H1 (cell line): ENCODE data around the gene TMEM72. TPM values are rescaled to one million over a fixed set of nuclear protein-coding genes. Genes with fewer than 3 reads are reported as not detected.
A peak's percentile ranks its signal among the peaks of the same experiment; 100 is the strongest.

Experiments
- CTCF ChIA-PET: fragments of 300-600 bp; sonication (Branson Sonifier 250); formaldehyde crosslinking; loops from one replicate; lab custom pipeline; 2021; ENCODE audit not compliant: partially characterized antibody; lab: Charles Lee
- POLR2A ChIA-PET: fragments of 300-600 bp; sonication (Branson Sonifier 250); formaldehyde crosslinking; loops from one replicate; lab custom pipeline; 2021; ENCODE audit warnings: inconsistent platforms; ENCODE audit not compliant: partially characterized antibody; lab: Charles Lee
- DNase-seq, 2 experiments: peaks; one replicate each; pipeline versions ENCODE4 v3.0.0 to v3.0.0-alpha.2; 2010 to 2022; ENCODE audit warnings: low spot score in 2 of 2, low read depth in 1 of 2, mixed read lengths in 1 of 2
- FAIRE-seq: peaks from 2 replicates; lab custom pipeline; 2011; peaks lifted over from hg19 to GRCh38; lab: Jason Lieb, UNC
- H2AFZ ChIP-seq: 2 replicates; pipeline ENCODE4 v1.8.1; 2012; ENCODE audit warnings: low read length, inconsistent platforms
- H2AK5ac ChIP-seq: 2 replicates; pipeline ENCODE4 v1.6.1; 2013; ENCODE audit warnings: low read depth, low read length
- H2BK120ac ChIP-seq: replicated peaks from 2 replicates; pipeline ENCODE3; 2013; ENCODE audit warnings: low read depth, low read length, inconsistent platforms
- H2BK12ac ChIP-seq: 2 replicates; pipeline ENCODE4 v1.6.1; 2013; ENCODE audit warnings: low read depth, low read length
- H2BK15ac ChIP-seq: 2 replicates; pipeline ENCODE4 v1.6.1; 2013; ENCODE audit warnings: low read length
- H2BK20ac ChIP-seq: 2 replicates; pipeline ENCODE4 v1.6.1; 2013; ENCODE audit warnings: low read length
- H2BK5ac ChIP-seq: 2 replicates; pipeline ENCODE4 v1.6.1; 2013; ENCODE audit warnings: low read depth, low read length
- H3K14ac ChIP-seq: 2 replicates; pipeline ENCODE4 v1.6.1; 2013; ENCODE audit warnings: inconsistent platforms; ENCODE audit not compliant: insufficient read length
- H3K18ac ChIP-seq: 2 replicates; pipeline ENCODE4 v1.6.1; 2013; ENCODE audit warnings: low read length; ENCODE audit errors: extremely low read depth
- H3K23ac ChIP-seq: 2 replicates; pipeline ENCODE4 v1.6.1; 2013; ENCODE audit warnings: inconsistent platforms; ENCODE audit not compliant: insufficient read length
- H3K23me2 ChIP-seq: 2 replicates; pipeline ENCODE4 v1.6.1; 2013; ENCODE audit warnings: low read depth, low read length
- H3K27ac ChIP-seq: 2 replicates; pipeline ENCODE4 v1.6.1; 2011; ENCODE audit warnings: low read depth, low read length, inconsistent platforms
- H3K27me3 ChIP-seq, 4 experiments: replicated peaks in 1 of 4; 1 replicate in 1 of 4; 2 replicates in 3 of 4; pipeline versions ENCODE4 v1.6.1 to v1.8.1; 2011 to 2013; ENCODE audit warnings: low read length in 3 of 4, mild to moderate bottlenecking in 3 of 4, inconsistent platforms in 2 of 4, mixed read lengths in 2 of 4, moderate library complexity in 1 of 4; ENCODE audit not compliant: control insufficient read depth in 3 of 4, insufficient read depth in 3 of 4; ENCODE audit errors: extremely low read depth in 1 of 4
- H3K36me3 ChIP-seq, 4 experiments: 2 replicates each; pipeline versions ENCODE4 v1.6.1 to v1.8.1; 2011 to 2013; ENCODE audit warnings: mild to moderate bottlenecking in 4 of 4, low read length in 3 of 4, moderate library complexity in 2 of 4, control low read depth in 1 of 4, inconsistent platforms in 1 of 4; ENCODE audit not compliant: insufficient read depth in 4 of 4, control insufficient read depth in 2 of 4
- H3K4ac ChIP-seq: replicated peaks from 2 replicates; pipeline ENCODE3; 2013; ENCODE audit warnings: low read length, low read depth, mixed read lengths, inconsistent platforms; ENCODE audit not compliant: insufficient read length
- H3K4me1 ChIP-seq, 4 experiments: replicated peaks in 1 of 4; 1 replicate in 1 of 4; 2 replicates in 3 of 4; pipeline versions ENCODE4 v1.6.1 to v1.8.1; 2011 to 2013; ENCODE audit warnings: low read length in 3 of 4, inconsistent platforms in 2 of 4, mixed read lengths in 1 of 4; ENCODE audit not compliant: insufficient read depth in 4 of 4, control insufficient read depth in 3 of 4
- H3K4me2 ChIP-seq, 2 experiments: 2 replicates each; pipeline versions ENCODE4 v1.6.1 to v1.8.1; 2011 to 2013; ENCODE audit warnings: low read depth in 2 of 2, low read length in 2 of 2, control low read depth in 1 of 2, inconsistent platforms in 1 of 2, mild to moderate bottlenecking in 1 of 2; ENCODE audit not compliant: insufficient read depth in 1 of 2
- H3K4me3 ChIP-seq, 4 experiments: fragments of 200-600, 300-600 bp in 1 of 4; sonication (generic), shearing (Covaris generic), sonication (Bioruptor Twin) in 1 of 4; 2 replicates each; pipeline versions ENCODE4 v1.5.1 to v1.8.1; 2011 to 2016; ENCODE audit warnings: low read length in 4 of 4, low read depth in 3 of 4, control low read depth in 2 of 4, inconsistent platforms in 2 of 4, mild to moderate bottlenecking in 2 of 4, mixed read lengths in 1 of 4, moderate library complexity in 1 of 4; ENCODE audit not compliant: insufficient read depth in 2 of 4; ENCODE audit errors: extremely low read depth in 1 of 4
- H3K56ac ChIP-seq: replicated peaks from 2 replicates; pipeline ENCODE3; 2013; ENCODE audit warnings: low read depth, mild to moderate bottlenecking, mixed read lengths, low read length, inconsistent platforms; ENCODE audit not compliant: insufficient read length
- H3K79me1 ChIP-seq: 2 replicates; pipeline ENCODE4 v1.6.1; 2013; ENCODE audit warnings: low read depth, low read length, control low read depth
- H3K79me2 ChIP-seq, 2 experiments: 2 replicates each; pipeline versions ENCODE4 v1.6.1 to v1.8.1; 2012 to 2013; ENCODE audit warnings: low read length in 2 of 2, mild to moderate bottlenecking in 2 of 2, inconsistent platforms in 1 of 2; ENCODE audit not compliant: insufficient read depth in 2 of 2, control insufficient read depth in 1 of 2
- H3K9ac ChIP-seq, 4 experiments: replicated peaks in 1 of 4; 1 replicate in 1 of 4; 2 replicates in 3 of 4; pipeline versions ENCODE4 v1.6.1 to v1.8.1; 2011 to 2013; ENCODE audit warnings: low read depth in 3 of 4, low read length in 3 of 4, control low read depth in 2 of 4, mild to moderate bottlenecking in 2 of 4, moderate library complexity in 2 of 4, inconsistent platforms in 1 of 4; ENCODE audit errors: extremely low read depth in 1 of 4
- H3K9me3 ChIP-seq, 2 experiments: 2 replicates each; pipeline versions ENCODE4 v1.6.1 to v1.8.1; 2012 to 2013; ENCODE audit warnings: mild to moderate bottlenecking in 2 of 2, moderate library complexity in 2 of 2, control low read depth in 1 of 2, inconsistent platforms in 1 of 2, low read depth in 1 of 2, low read length in 1 of 2, mixed read lengths in 1 of 2; ENCODE audit not compliant: insufficient read depth in 2 of 2
- H4K20me1 ChIP-seq, 2 experiments: replicated peaks in 1 of 2; 2 replicates each; pipeline versions ENCODE3 to v1.8.1; 2011 to 2013; ENCODE audit warnings: inconsistent platforms in 2 of 2, low read length in 2 of 2, mild to moderate bottlenecking in 1 of 2; ENCODE audit not compliant: insufficient read depth in 2 of 2, control insufficient read depth in 1 of 2
- H4K5ac ChIP-seq: 2 replicates; pipeline ENCODE4 v1.6.1; 2013; ENCODE audit warnings: low read length, low read depth, mixed read lengths, inconsistent platforms; ENCODE audit not compliant: insufficient read length
- H4K8ac ChIP-seq: 2 replicates; pipeline ENCODE4 v1.8.0; 2013; ENCODE audit warnings: mild to moderate bottlenecking, moderate library complexity, low read length, inconsistent platforms; ENCODE audit not compliant: insufficient read depth; ENCODE audit errors: extremely low read depth
- H4K91ac ChIP-seq: replicated peaks from 2 replicates; pipeline ENCODE3; 2013; ENCODE audit warnings: low read length, mixed read lengths, inconsistent platforms; ENCODE audit not compliant: insufficient read length
- BCL11A ChIP-seq, 2 experiments: IDR thresholded peaks; one replicate each; pipeline ENCODE4 v1.6.1; 2011; ENCODE audit warnings: low read depth in 2 of 2, low read length in 2 of 2, mild to moderate bottlenecking in 2 of 2
- CBX8 ChIP-seq: fragments of 300-800, 300-1000 bp; sonication (generic); IDR thresholded peaks from 2 replicates; pipeline ENCODE4 v1.7.1; 2016; ENCODE audit warnings: low read depth, low read length, borderline replicate concordance
- CREB1 ChIP-seq: IDR thresholded peaks from 2 replicates; pipeline ENCODE4 v1.6.1; 2012; ENCODE audit warnings: inconsistent platforms
- MAX ChIP-seq: IDR thresholded peaks from 2 replicates; pipeline ENCODE4 v1.6.1; 2012; ENCODE audit warnings: inconsistent platforms
- NRF1 ChIP-seq: IDR thresholded peaks from 2 replicates; pipeline ENCODE4 v1.6.1; 2011; ENCODE audit warnings: mild to moderate bottlenecking, low read depth, low read length, improper control_type of control experiment
- RNF2 ChIP-seq: fragments of 200-900, 300-1000 bp; sonication (generic); IDR thresholded peaks from 2 replicates; pipeline ENCODE4 v1.7.1; 2016; ENCODE audit warnings: borderline replicate concordance, low read depth, mild to moderate bottlenecking, antibody characterized with exemption, low read length; ENCODE audit not compliant: poor library complexity, severe bottlenecking; ENCODE audit errors: missing control alignments
- SP4 ChIP-seq: IDR thresholded peaks from 2 replicates; pipeline ENCODE4 v1.6.1; 2012; ENCODE audit warnings: low read length, inconsistent platforms
- ZNF274 ChIP-seq: IDR thresholded peaks from 2 replicates; pipeline ENCODE4 v1.7.0; 2012; ENCODE audit warnings: low read length, borderline replicate concordance; ENCODE audit errors: extremely low read depth
- WGBS, 2 experiments: shearing (Covaris generic) in 1 of 2; methylation state at CpG; one replicate each; pipeline versions ENCODE4 v1.1.6 to v1.1.7; 2013 to 2015; ENCODE audit warnings: low lambda C conversion rate in 2 of 2, mixed read lengths in 2 of 2, inconsistent platforms in 1 of 2, low coverage in 1 of 2, missing lambda C conversion rate in 1 of 2; ENCODE audit not compliant: insufficient replicate concordance in 2 of 2, insufficient coverage in 1 of 2, insufficient read length in 1 of 2; ENCODE audit errors: extremely low coverage in 1 of 2, missing lambda C conversion rate in 1 of 2; 5-methylcytosine and 5-hydroxymethylcytosine counted together
- polyA plus RNA-seq, 7 experiments: library from polyadenylated mRNA; depleted of rRNA in 3 of 7; stranded (reverse) in 5 of 7; unstranded in 2 of 7; fragments of >200 nt in 5 of 7; fragments of 200-250 nt in 2 of 7; gene quantifications; 1 replicate in 5 of 7; 2 replicates in 1 of 7; 4 replicates in 1 of 7; pipeline versions ENCODE4 v1.2.1 to v1.2.3, GENCODE V29; 2011 to 2013; ENCODE audit warnings: missing spikeins in 2 of 7, mixed read lengths in 2 of 7
- total RNA-seq: library from RNA; stranded (reverse); fragmentation: NEBNext Ultra II Directional; extraction: Animal tissue kit (Norgen Biotek cat#: 25700); gene quantifications from 2 replicates; pipeline ENCODE4 v1.2.1, GENCODE V29; 2021

TMEM72 gene
- total and polyA plus RNA-seq, 2 of the 8 experiments (the other 6 are each of a cell fraction or from before 2014, with no cell fraction given) = not detected

GRCh38 chr10:44926751-44927351 lies 15.7 kb downstream of the TMEM72 start:
- Histone ChIP-seq H4K5ac (no peak overlapping the region), H2BK20ac (no peak overlapping the region), H2BK5ac (no peak overlapping the region), H2BK15ac (no peak overlapping the region), H3K14ac (no peak overlapping the region), H3K27me3 (peaks cover 0 to 6% (median 2%) of the 10 kb centered on the region in 4 experiments; a peak in 2 of 7 replicates), H4K91ac (no peak overlapping the region), H3K4me3 (no peak overlapping the region), H2AK5ac (no peak overlapping the region), H3K23ac (no peak overlapping the region), H3K23me2 (peaks cover 12% of the 10 kb centered on the region; the same call in 1 of the 2 replicates), H3K36me3 (no peaks in the 10 kb centered on the region), H3K9ac (no peak overlapping the region), H3K56ac (no peak overlapping the region), H2BK12ac (no peak overlapping the region), H3K4me1 (peaks cover 0 to 7% (median 0%) of the 10 kb centered on the region in 4 experiments; a peak in 1 of 7 replicates), H2AFZ (no peak overlapping the region), H4K20me1 (no peaks in the 10 kb centered on the region), H3K4me2 (no peak overlapping the region), H3K27ac (no peak overlapping the region), H4K8ac (peak overlapping the region; percentile 45; the same call in 1 of the 2 replicates), H3K9me3 (no peaks in the 10 kb centered on the region), H3K18ac (no peak overlapping the region), H3K4ac (no peak overlapping the region), H2BK120ac (no peak overlapping the region), H3K79me2 (no peaks in the 10 kb centered on the region), H3K79me1 (no peaks in the 10 kb centered on the region)
- FAIRE-seq (no peak), DNase-seq (no peak)
- 82% methylated on average over 7 of the region's 10 CpGs; no CpG with 5 or more reads in 1 of the 2 experiments for WGBS, 2 experiments
- POLR2A ChIA-PET = no interaction called here
- CTCF ChIA-PET = interaction anchor here (0.8 to 3.5 kb wide), 8 partner anchors 17 to 63 kb away, joined by 3 to 16 read pairs (median 3); no protein-coding TSS in a partner anchor
- TF ChIP-seq RNF2 = no peak
- TF ChIP-seq SP4 = no peak
- TF ChIP-seq MAX = no peak
- TF ChIP-seq BCL11A (IDR thresholded peaks at IDR 0.05; ENCODE audit: low read depth in 2 of 2, low read length in 2 of 2) = no peak
- no peak for TF ChIP-seq NRF1
- no peak for TF ChIP-seq ZNF274
- no peak for TF ChIP-seq CREB1
- no peak for TF ChIP-seq CBX8
